Pancreas (tissue), 10 donors: ENCODE measurements around the gene IFITM5. TPM values are rescaled to one million over a fixed set of nuclear protein-coding genes. Genes with fewer than 3 reads are reported as not detected.
"Not testable (repeated sequence)": the region's sequence is repeated elsewhere in the genome, so short reads cannot be mapped to it uniquely, and the experiment has no call there.

Source experiments
- ATAC-seq, 4 donors: fragments of 200-7000 bp; cut with Tn5 transposase; one replicate each; pipeline versions ENCODE4 v1.8.0 to v1.9.1; 2020; ENCODE audit warnings: mild to moderate bottlenecking in 4 of 4, moderate library complexity in 4 of 4
- DNase-seq, 6 donors: peaks; one replicate each; pipeline ENCODE4 v3.0.0-alpha.2; 2020
- FAIRE-seq: peaks from 2 replicates; lab custom pipeline; 2012; peaks lifted over from hg19 to GRCh38; lab: Jason Lieb, UNC
- H3K27ac ChIP-seq, 4 donors: fragments of 200-600 bp; sonication (generic); 1 replicate in 3 of 4; 2 replicates in 1 of 4; pipeline versions ENCODE4 v1.5.0 to v1.8.0; 2020
- H3K27me3 ChIP-seq, 4 donors: fragments of 200-600 bp; one replicate each; pipeline ENCODE4 v1.8.0; 2021
- H3K36me3 ChIP-seq, 3 donors: fragments of 200-600 bp; sonication (generic) in 1 of 3; one replicate each; pipeline versions ENCODE4 v1.5.0 to v1.8.0; 2020 to 2021
- H3K4me1 ChIP-seq, 3 donors: fragments of 200-600 bp; one replicate each; pipeline ENCODE4 v1.8.0; 2021
- H3K4me3 ChIP-seq, 4 donors: fragments of 200-600 bp; sonication (generic) in 2 of 4; one replicate each; pipeline versions ENCODE4 v1.5.0 to v1.8.0; 2020 to 2021
- H3K9me3 ChIP-seq, 4 donors: fragments of 200-600 bp; one replicate each; pipeline ENCODE4 v1.8.0; 2021
- CTCF ChIP-seq, 4 donors: fragments of 200-600 bp; sonication (generic) in 3 of 4; IDR thresholded peaks; one replicate each; pipeline versions ENCODE4 v1.5.0 to v1.8.0; 2021; ENCODE audit warnings: antibody characterized with exemption in 4 of 4
- WGBS, 2 donors: extraction: QIAGEN DNeasy Blood & Tissue Kit; methylation state at CpG; one replicate each; pipeline ENCODE4 v1.1.7; 2013; 5-methylcytosine and 5-hydroxymethylcytosine counted together
- intact Hi-C, 3 donors: fragments of 100-400 bp; cut with DNase I; formaldehyde crosslinking; loops; one replicate each; pipeline versions ENCODE4 v1.11.1 to v1.14.2; 2022
- polyA plus RNA-seq, 2 donors: library from polyadenylated mRNA; stranded (reverse); fragments of 200-250 nt; gene quantifications; one replicate each; pipeline ENCODE4 v1.2.3, GENCODE V29; 2013
- total RNA-seq, 6 donors: library from RNA; stranded (reverse); fragmentation: NEBNext Ultra II Directional in 4 of 6; extraction: Animal tissue kit (Norgen Biotek cat#: 25700) in 4 of 6; gene quantifications; one replicate each; pipeline versions ENCODE4 v1.2.1 to v1.2.4, GENCODE V29; 2021 to 2023
- donor health status: healthy with polysubstance abuse.
- donor health status: DM: no; HTN: no; CAD: no; lungs with moderate emphysema.
- donor health status: DM: no; HTN: no; CAD: no.
- donor health status: control.
- donor health status: control.
- donor health status: Bipolar disorder and iron deficiency.
- donor health status: DM: yes; HTN: yes; CAD: no.
- donor health status: DM: no; HTN: no; CAD: no.
- donor health status: DM: no; HTN: no; CAD: no.
- donor health status: DM: yes; HTN: yes; CAD: no.

Gene IFITM5
- total and polyA plus RNA-seq, 8 donors = 0.56 to 1.2 TPM; not detected in 6

DNA sequence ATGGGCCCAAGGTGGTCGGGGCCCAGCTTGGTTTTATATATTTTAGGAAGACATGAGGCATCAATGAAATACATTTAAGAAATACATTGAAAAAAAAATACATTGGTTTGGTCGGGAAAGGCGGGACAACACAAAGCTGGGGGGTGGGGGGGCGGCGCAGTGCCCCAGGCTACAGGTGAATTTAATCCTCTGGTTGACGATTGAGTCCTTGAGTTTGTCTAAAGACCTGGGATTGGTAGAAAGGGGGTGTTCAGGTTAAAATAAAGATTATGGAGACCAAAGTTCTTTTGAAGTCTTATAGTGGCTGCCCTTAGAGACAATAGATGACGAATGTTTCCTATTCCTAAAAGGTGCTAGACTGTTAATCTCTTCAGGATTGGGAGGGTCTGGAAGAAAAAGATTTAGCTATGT, 17.6 kb upstream of the IFITM5 start:
- Histone ChIP-seq H3K4me3 (peak overlapping the region in 1 of 4 donors; percentile 41), H3K36me3 (no peaks in the 10 kb centered on the region), H3K27ac (no peak overlapping the region), H3K27me3 (no peaks in the 10 kb centered on the region), H3K4me1 (peaks cover 0 to 3% (median 0%) of the 10 kb centered on the region in 3 donors), H3K9me3 (no peaks in the 10 kb centered on the region)
- intact Hi-C loops = no loop called here
- TF ChIP-seq CTCF (IDR thresholded peaks at IDR 0.05) = no peak
- WGBS, 2 donors = 63 to 70% methylated on average over 7 of the region's 7 CpGs
- ATAC-seq (no peak), DNase-seq (no peak), FAIRE-seq (no peak)

DNA sequence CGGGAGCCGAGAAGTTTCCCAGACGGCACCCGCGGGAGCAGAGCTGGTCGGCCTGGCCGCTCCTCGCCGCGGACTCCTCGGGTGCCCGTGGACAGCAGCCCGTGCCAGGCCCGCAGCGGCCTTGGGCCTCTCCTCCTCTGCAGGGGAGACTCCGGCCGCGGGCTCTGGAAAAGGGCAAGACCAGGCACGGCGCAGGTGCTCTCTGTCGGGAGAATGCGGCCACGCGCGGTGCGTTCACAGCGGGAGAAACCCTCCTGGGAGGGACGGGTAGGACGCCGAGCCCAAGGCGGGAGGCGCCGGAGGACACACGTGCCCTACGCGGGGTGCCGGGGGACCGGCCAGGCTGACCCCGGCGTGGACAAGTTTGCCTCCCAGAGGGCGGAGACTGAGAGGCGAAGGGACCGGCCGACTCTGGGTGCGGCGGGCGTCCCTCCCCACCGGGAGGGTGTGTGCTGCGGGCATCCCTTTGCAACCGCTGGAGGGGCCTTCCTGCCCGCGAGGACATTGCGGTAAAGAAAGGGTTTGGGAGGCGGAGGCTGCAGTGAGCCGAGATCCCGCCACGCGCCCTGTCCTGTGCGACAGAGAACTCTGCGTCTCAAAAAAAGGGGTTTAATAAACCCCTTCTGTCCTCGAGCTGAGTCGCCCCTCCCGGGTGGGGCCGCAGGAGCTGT, 16.8 kb upstream of the IFITM5 start:
- no peak for ATAC-seq
- intact Hi-C loops = no loop called here
- WGBS, 2 donors = 16 to 19% methylated on average over 51 to 64 of the region's 64 CpGs
- Histone ChIP-seq H3K27me3 (no peaks in the 10 kb centered on the region), H3K36me3 (no peaks in the 10 kb centered on the region), H3K4me3 (peak overlapping the region; percentile 7 to 41 (median 16)), H3K27ac (peak overlapping the region in 3 of 4 donors; percentile 7 to 31 (median 18)), H3K9me3 (no peaks in the 10 kb centered on the region), H3K4me1 (peaks cover 0 to 3% (median 0%) of the 10 kb centered on the region in 3 donors)
- no peak for FAIRE-seq
- DNase-seq = peak in 4 of 6 donors; percentile 33 to 82 (median 62)
- no peak for TF ChIP-seq CTCF (IDR thresholded peaks at IDR 0.05)

GRCh38 chr11:315516-315994, 16.2 kb upstream of the IFITM5 start:
- H3K36me3 ChIP-seq = no peaks in the 10 kb centered on the region

DNA sequence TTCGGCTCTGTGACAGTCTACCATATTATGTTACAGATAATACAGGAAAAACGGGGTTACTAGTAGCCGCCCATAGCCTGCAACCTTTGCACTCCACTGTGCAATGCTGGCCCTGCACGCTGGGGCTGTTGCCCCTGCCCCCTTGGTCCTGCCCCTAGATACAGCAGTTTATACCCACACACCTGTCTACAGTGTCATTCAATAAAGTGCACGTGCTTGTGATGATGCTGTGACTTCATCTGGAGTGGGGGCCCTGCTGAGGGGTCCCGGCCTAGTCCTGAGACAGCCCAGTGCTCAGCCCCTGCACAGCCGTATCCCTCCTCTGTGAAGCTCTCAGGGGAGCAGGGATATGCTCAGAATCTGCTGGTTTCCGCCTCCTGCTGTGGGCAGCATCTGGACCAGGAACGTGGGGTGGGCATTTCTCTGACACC, 15.7 kb upstream of the IFITM5 start:
- Histone ChIP-seq H3K27ac (no peak overlapping the region), H3K4me1 (peaks cover 0 to 3% (median 0%) of the 10 kb centered on the region in 3 donors), H3K4me3 (peak overlapping the region in 3 of 4 donors; percentile 14 to 41 (median 18)), H3K9me3 (no peaks in the 10 kb centered on the region), H3K36me3 (no peaks in the 10 kb centered on the region), H3K27me3 (no peaks in the 10 kb centered on the region)
- intact Hi-C loops = no loop called here
- ATAC-seq (no peak), DNase-seq (peak in 2 of 6 donors; percentile 18 to 24), FAIRE-seq (no peak)
- 80 to 81% methylated on average over 9 of the region's 9 CpGs for WGBS, 2 donors
- TF ChIP-seq CTCF (IDR thresholded peaks at IDR 0.05) = no peak

More at GRCh38 chr11:315516-315994, 16.2 kb upstream of the IFITM5 start:
- DNase-seq (peak in 3 of 6 donors; percentile 22 to 73 (median 40)), FAIRE-seq (no peak), ATAC-seq (no peak)
- Histone ChIP-seq H3K4me3 (peak overlapping the region; percentile 7 to 41 (median 16)), H3K9me3 (no peaks in the 10 kb centered on the region), H3K27me3 (no peaks in the 10 kb centered on the region), H3K27ac (peak overlapping the region in 3 of 4 donors; percentile 7 to 31 (median 18)), H3K4me1 (peaks cover 0 to 3% (median 0%) of the 10 kb centered on the region in 3 donors)
- WGBS, 2 donors = 44% methylated on average over 32 of the region's 32 CpGs
- no peak for TF ChIP-seq CTCF (IDR thresholded peaks at IDR 0.05)
- intact Hi-C loops = no loop called here

DNA sequence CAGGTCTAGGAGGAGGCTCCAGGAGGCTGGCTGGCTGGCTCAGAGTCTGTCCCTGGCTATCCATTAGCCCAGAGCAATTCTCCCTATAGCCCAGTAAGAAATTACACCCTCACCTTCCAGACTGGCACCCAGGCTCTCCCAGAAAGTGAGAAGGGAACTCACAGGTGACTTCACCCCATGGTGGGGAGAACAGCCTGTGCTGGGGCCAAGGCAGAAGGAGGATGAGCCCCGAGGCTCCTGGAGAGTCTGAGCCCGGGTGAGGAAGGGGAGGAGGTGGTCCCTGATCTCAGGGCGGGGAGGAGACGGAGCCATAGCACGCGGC, 15.2 kb upstream of the IFITM5 start:
- intact Hi-C loops, FAIRE-seq, H3K36me3 ChIP-seq, ATAC-seq, H3K4me1 ChIP-seq, H3K9me3 ChIP-seq, H3K27me3 ChIP-seq: not testable (repeated sequence)
- H3K27ac ChIP-seq = peak overlapping the region in 2 of 4 donors; percentile 31 to 47
- WGBS, 2 donors = 61 to 69% methylated on average over 6 of the region's 6 CpGs
- peak overlapping the region in 2 of 4 donors; percentile 26 to 41 for H3K4me3 ChIP-seq
- peak in 1 of 6 donors; percentile 11 for DNase-seq
